H1 (cell line): ENCODE measurements around the gene RAB11A. TPM values are rescaled to one million over a fixed set of nuclear protein-coding genes. Genes with fewer than 3 reads are reported as not detected.

Experiments used
- CTCF ChIA-PET: fragments of 300-600 bp; sonication (Branson Sonifier 250); formaldehyde crosslinking; loops from one replicate; lab custom pipeline; 2021; ENCODE audit not compliant: partially characterized antibody; lab: Charles Lee
- POLR2A ChIA-PET: fragments of 300-600 bp; sonication (Branson Sonifier 250); formaldehyde crosslinking; loops from one replicate; lab custom pipeline; 2021; ENCODE audit warnings: inconsistent platforms; ENCODE audit not compliant: partially characterized antibody; lab: Charles Lee
- DNase-seq, 2 experiments: peaks; one replicate each; pipeline versions ENCODE4 v3.0.0 to v3.0.0-alpha.2; 2010 to 2022; ENCODE audit warnings: low spot score in 2 of 2, low read depth in 1 of 2, mixed read lengths in 1 of 2
- FAIRE-seq: peaks from 2 replicates; lab custom pipeline; 2011; peaks lifted over from hg19 to GRCh38; lab: Jason Lieb, UNC
- H2AFZ ChIP-seq: 2 replicates; pipeline ENCODE4 v1.8.1; 2012; ENCODE audit warnings: low read length, inconsistent platforms
- H2AK5ac ChIP-seq: 2 replicates; pipeline ENCODE4 v1.6.1; 2013; ENCODE audit warnings: low read depth, low read length
- H2BK120ac ChIP-seq: replicated peaks from 2 replicates; pipeline ENCODE3; 2013; ENCODE audit warnings: low read depth, low read length, inconsistent platforms
- H2BK12ac ChIP-seq: 2 replicates; pipeline ENCODE4 v1.6.1; 2013; ENCODE audit warnings: low read depth, low read length
- H2BK15ac ChIP-seq: 2 replicates; pipeline ENCODE4 v1.6.1; 2013; ENCODE audit warnings: low read length
- H2BK20ac ChIP-seq: 2 replicates; pipeline ENCODE4 v1.6.1; 2013; ENCODE audit warnings: low read length
- H2BK5ac ChIP-seq: 2 replicates; pipeline ENCODE4 v1.6.1; 2013; ENCODE audit warnings: low read depth, low read length
- H3K14ac ChIP-seq: 2 replicates; pipeline ENCODE4 v1.6.1; 2013; ENCODE audit warnings: inconsistent platforms; ENCODE audit not compliant: insufficient read length
- H3K18ac ChIP-seq: 2 replicates; pipeline ENCODE4 v1.6.1; 2013; ENCODE audit warnings: low read length; ENCODE audit errors: extremely low read depth
- H3K23ac ChIP-seq: 2 replicates; pipeline ENCODE4 v1.6.1; 2013; ENCODE audit warnings: inconsistent platforms; ENCODE audit not compliant: insufficient read length
- H3K23me2 ChIP-seq: 2 replicates; pipeline ENCODE4 v1.6.1; 2013; ENCODE audit warnings: low read depth, low read length
- H3K27ac ChIP-seq: 2 replicates; pipeline ENCODE4 v1.6.1; 2011; ENCODE audit warnings: low read depth, low read length, inconsistent platforms
- H3K27me3 ChIP-seq, 4 experiments: replicated peaks in 1 of 4; 1 replicate in 1 of 4; 2 replicates in 3 of 4; pipeline versions ENCODE4 v1.6.1 to v1.8.1; 2011 to 2013; ENCODE audit warnings: low read length in 3 of 4, mild to moderate bottlenecking in 3 of 4, inconsistent platforms in 2 of 4, mixed read lengths in 2 of 4, moderate library complexity in 1 of 4; ENCODE audit not compliant: control insufficient read depth in 3 of 4, insufficient read depth in 3 of 4; ENCODE audit errors: extremely low read depth in 1 of 4
- H3K36me3 ChIP-seq, 4 experiments: 2 replicates each; pipeline versions ENCODE4 v1.6.1 to v1.8.1; 2011 to 2013; ENCODE audit warnings: mild to moderate bottlenecking in 4 of 4, low read length in 3 of 4, moderate library complexity in 2 of 4, control low read depth in 1 of 4, inconsistent platforms in 1 of 4; ENCODE audit not compliant: insufficient read depth in 4 of 4, control insufficient read depth in 2 of 4
- H3K4ac ChIP-seq: replicated peaks from 2 replicates; pipeline ENCODE3; 2013; ENCODE audit warnings: low read length, low read depth, mixed read lengths, inconsistent platforms; ENCODE audit not compliant: insufficient read length
- H3K4me1 ChIP-seq, 4 experiments: replicated peaks in 1 of 4; 1 replicate in 1 of 4; 2 replicates in 3 of 4; pipeline versions ENCODE4 v1.6.1 to v1.8.1; 2011 to 2013; ENCODE audit warnings: low read length in 3 of 4, inconsistent platforms in 2 of 4, mixed read lengths in 1 of 4; ENCODE audit not compliant: insufficient read depth in 4 of 4, control insufficient read depth in 3 of 4
- H3K4me2 ChIP-seq, 2 experiments: 2 replicates each; pipeline versions ENCODE4 v1.6.1 to v1.8.1; 2011 to 2013; ENCODE audit warnings: low read depth in 2 of 2, low read length in 2 of 2, control low read depth in 1 of 2, inconsistent platforms in 1 of 2, mild to moderate bottlenecking in 1 of 2; ENCODE audit not compliant: insufficient read depth in 1 of 2
- H3K4me3 ChIP-seq, 4 experiments: fragments of 200-600, 300-600 bp in 1 of 4; sonication (generic), shearing (Covaris generic), sonication (Bioruptor Twin) in 1 of 4; 2 replicates each; pipeline versions ENCODE4 v1.5.1 to v1.8.1; 2011 to 2016; ENCODE audit warnings: low read length in 4 of 4, low read depth in 3 of 4, control low read depth in 2 of 4, inconsistent platforms in 2 of 4, mild to moderate bottlenecking in 2 of 4, mixed read lengths in 1 of 4, moderate library complexity in 1 of 4; ENCODE audit not compliant: insufficient read depth in 2 of 4; ENCODE audit errors: extremely low read depth in 1 of 4
- H3K56ac ChIP-seq: replicated peaks from 2 replicates; pipeline ENCODE3; 2013; ENCODE audit warnings: low read depth, mild to moderate bottlenecking, mixed read lengths, low read length, inconsistent platforms; ENCODE audit not compliant: insufficient read length
- H3K79me1 ChIP-seq: 2 replicates; pipeline ENCODE4 v1.6.1; 2013; ENCODE audit warnings: low read depth, low read length, control low read depth
- H3K79me2 ChIP-seq, 2 experiments: 2 replicates each; pipeline versions ENCODE4 v1.6.1 to v1.8.1; 2012 to 2013; ENCODE audit warnings: low read length in 2 of 2, mild to moderate bottlenecking in 2 of 2, inconsistent platforms in 1 of 2; ENCODE audit not compliant: insufficient read depth in 2 of 2, control insufficient read depth in 1 of 2
- H3K9ac ChIP-seq, 4 experiments: replicated peaks in 1 of 4; 1 replicate in 1 of 4; 2 replicates in 3 of 4; pipeline versions ENCODE4 v1.6.1 to v1.8.1; 2011 to 2013; ENCODE audit warnings: low read depth in 3 of 4, low read length in 3 of 4, control low read depth in 2 of 4, mild to moderate bottlenecking in 2 of 4, moderate library complexity in 2 of 4, inconsistent platforms in 1 of 4; ENCODE audit errors: extremely low read depth in 1 of 4
- H3K9me3 ChIP-seq, 2 experiments: 2 replicates each; pipeline versions ENCODE4 v1.6.1 to v1.8.1; 2012 to 2013; ENCODE audit warnings: mild to moderate bottlenecking in 2 of 2, moderate library complexity in 2 of 2, control low read depth in 1 of 2, inconsistent platforms in 1 of 2, low read depth in 1 of 2, low read length in 1 of 2, mixed read lengths in 1 of 2; ENCODE audit not compliant: insufficient read depth in 2 of 2
- H4K20me1 ChIP-seq, 2 experiments: replicated peaks in 1 of 2; 2 replicates each; pipeline versions ENCODE3 to v1.8.1; 2011 to 2013; ENCODE audit warnings: inconsistent platforms in 2 of 2, low read length in 2 of 2, mild to moderate bottlenecking in 1 of 2; ENCODE audit not compliant: insufficient read depth in 2 of 2, control insufficient read depth in 1 of 2
- H4K5ac ChIP-seq: 2 replicates; pipeline ENCODE4 v1.6.1; 2013; ENCODE audit warnings: low read length, low read depth, mixed read lengths, inconsistent platforms; ENCODE audit not compliant: insufficient read length
- H4K8ac ChIP-seq: 2 replicates; pipeline ENCODE4 v1.8.0; 2013; ENCODE audit warnings: mild to moderate bottlenecking, moderate library complexity, low read length, inconsistent platforms; ENCODE audit not compliant: insufficient read depth; ENCODE audit errors: extremely low read depth
- H4K91ac ChIP-seq: replicated peaks from 2 replicates; pipeline ENCODE3; 2013; ENCODE audit warnings: low read length, mixed read lengths, inconsistent platforms; ENCODE audit not compliant: insufficient read length
- BCL11A ChIP-seq, 2 experiments: IDR thresholded peaks; one replicate each; pipeline ENCODE4 v1.6.1; 2011; ENCODE audit warnings: low read depth in 2 of 2, low read length in 2 of 2, mild to moderate bottlenecking in 2 of 2
- BRCA1 ChIP-seq: IDR thresholded peaks from 2 replicates; pipeline ENCODE4 v1.6.1; 2012; ENCODE audit warnings: low read depth, low read length, improper control_type of control experiment
- KDM5A ChIP-seq: fragments of 200-600 bp; IDR thresholded peaks from 2 replicates; pipeline ENCODE4 v1.7.1; 2012; ENCODE audit warnings: mild to moderate bottlenecking, low read length, inconsistent platforms, mixed read lengths
- POU5F1 ChIP-seq: IDR thresholded peaks from 2 replicates; pipeline ENCODE4 v1.6.1; 2011; ENCODE audit warnings: low read depth, mild to moderate bottlenecking, low read length, moderate library complexity
- SUZ12 ChIP-seq: fragments of 200-600 bp; sonication (generic); IDR thresholded peaks from 2 replicates; pipeline ENCODE4 v1.6.1; 2012; ENCODE audit warnings: mild to moderate bottlenecking, inconsistent platforms, low read length, moderate library complexity, mixed read lengths
- WGBS, 2 experiments: shearing (Covaris generic) in 1 of 2; methylation state at CpG; one replicate each; pipeline versions ENCODE4 v1.1.6 to v1.1.7; 2013 to 2015; ENCODE audit warnings: low lambda C conversion rate in 2 of 2, mixed read lengths in 2 of 2, inconsistent platforms in 1 of 2, low coverage in 1 of 2, missing lambda C conversion rate in 1 of 2; ENCODE audit not compliant: insufficient replicate concordance in 2 of 2, insufficient coverage in 1 of 2, insufficient read length in 1 of 2; ENCODE audit errors: extremely low coverage in 1 of 2, missing lambda C conversion rate in 1 of 2; 5-methylcytosine and 5-hydroxymethylcytosine counted together
- polyA plus RNA-seq, 7 experiments: library from polyadenylated mRNA; depleted of rRNA in 3 of 7; stranded (reverse) in 5 of 7; unstranded in 2 of 7; fragments of >200 nt in 5 of 7; fragments of 200-250 nt in 2 of 7; gene quantifications; 1 replicate in 5 of 7; 2 replicates in 1 of 7; 4 replicates in 1 of 7; pipeline versions ENCODE4 v1.2.1 to v1.2.3, GENCODE V29; 2011 to 2013; ENCODE audit warnings: missing spikeins in 2 of 7, mixed read lengths in 2 of 7
- total RNA-seq: library from RNA; stranded (reverse); fragmentation: NEBNext Ultra II Directional; extraction: Animal tissue kit (Norgen Biotek cat#: 25700); gene quantifications from 2 replicates; pipeline ENCODE4 v1.2.1, GENCODE V29; 2021

Gene RAB11A
- total and polyA plus RNA-seq, 2 of the 8 experiments (the other 6 are each of a cell fraction or from before 2014, with no cell fraction given) = 211 to 254 TPM

DNA sequence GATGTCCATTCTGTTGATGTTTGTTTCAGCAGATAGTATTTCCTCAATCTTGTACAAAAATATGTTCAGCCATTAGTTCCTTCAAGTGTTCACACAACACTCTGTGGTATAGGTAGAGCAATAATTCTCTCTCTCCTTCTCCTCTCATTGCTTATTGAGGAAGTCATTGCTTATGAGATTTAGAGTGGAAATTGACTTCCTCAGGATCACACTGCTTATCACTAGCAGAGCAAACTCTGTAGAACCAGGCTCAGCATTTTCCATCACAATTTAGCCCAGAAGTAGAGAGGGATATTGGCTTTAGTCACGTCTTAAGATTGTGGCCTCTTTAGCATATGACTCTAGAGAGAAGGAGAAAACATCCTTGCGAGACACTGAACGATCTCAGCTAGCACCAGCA lies 31.2 kb downstream of the RAB11A start:
- 87% methylated on average over 3 of the region's 3 CpGs; no CpG with 5 or more reads in 1 of the 2 experiments for WGBS, 2 experiments
- Histone ChIP-seq H4K8ac (no peak overlapping the region), H3K4me1 (no peaks in the 10 kb centered on the region; a peak in 2 of 7 replicates), H3K27me3 (no peaks in the 10 kb centered on the region), H3K36me3 (peaks cover 2 to 41% (median 26%) of the 10 kb centered on the region in 4 experiments; a peak in 7 of 8 replicates), H2BK20ac (no peak overlapping the region), H3K23ac (no peak overlapping the region), H4K5ac (no peak overlapping the region), H2AK5ac (no peak overlapping the region), H3K23me2 (no peaks in the 10 kb centered on the region), H4K91ac (no peak overlapping the region), H3K27ac (no peak overlapping the region), H3K4me3 (no peak overlapping the region), H3K79me1 (peaks cover 2% of the 10 kb centered on the region; the same call in 1 of the 2 replicates), H3K4me2 (no peak overlapping the region), H3K14ac (no peak overlapping the region), H2BK12ac (no peak overlapping the region), H3K4ac (no peak overlapping the region), H2BK5ac (no peak overlapping the region), H2BK120ac (no peak overlapping the region), H3K9me3 (no peaks in the 10 kb centered on the region), H4K20me1 (no peaks in the 10 kb centered on the region), H3K79me2 (no peaks in the 10 kb centered on the region), H2BK15ac (no peak overlapping the region), H2AFZ (no peak overlapping the region), H3K56ac (no peak overlapping the region), H3K9ac (no peak overlapping the region), H3K18ac (no peak overlapping the region)
- ChIA-PET POLR2A (no interaction called here), CTCF (interaction anchor here (7.3 kb wide), 1 partner anchor 15 kb away, joined by 46 read pairs; no protein-coding TSS in a partner anchor)
- FAIRE-seq (no peak), DNase-seq (no peak)
- TF ChIP-seq BRCA1 (no peak), KDM5A (no peak), SUZ12 (no peak), POU5F1 (no peak), BCL11A (IDR thresholded peaks at IDR 0.05; ENCODE audit: low read depth in 2 of 2, low read length in 2 of 2) (no peak)
